HepG2 (cell line): Measurements from ENCODE around the gene LBX2. TPM values are rescaled to one million over a fixed set of nuclear protein-coding genes. Genes with fewer than 3 reads are reported as not detected.
A peak's percentile ranks its signal among the peaks of the same experiment; 100 is the strongest.

Experiments used
- CHCHD3 ChIP-seq: sonication (generic); formaldehyde crosslinking; IDR thresholded peaks from 2 replicates; pipeline ENCODE4 v1.8.0; 2022; ENCODE audit warnings: mild to moderate bottlenecking, missing genetic modification reagents, moderate library complexity
- ELF3 ChIP-seq: IDR thresholded peaks from 2 replicates; pipeline ENCODE4 v1.6.1; 2016; ENCODE audit warnings: missing genetic modification reagents, missing compliant biosample characterization
- FOXK1 ChIP-seq: sonication (generic); formaldehyde crosslinking; IDR thresholded peaks from 2 replicates; pipeline ENCODE4 v1.4.0; 2020; ENCODE audit warnings: low read depth, missing genetic modification reagents, borderline replicate concordance
- HDAC2 ChIP-seq: sonication (generic); formaldehyde crosslinking; IDR thresholded peaks from 2 replicates; pipeline ENCODE4 v1.4.0; 2020; ENCODE audit warnings: missing genetic modification reagents
- KDM4B ChIP-seq: sonication (generic); formaldehyde crosslinking; IDR thresholded peaks from 2 replicates; pipeline ENCODE4 v1.4.0; 2020; ENCODE audit warnings: missing genetic modification reagents
- MTF2 ChIP-seq: sonication (generic); formaldehyde crosslinking; IDR thresholded peaks from 2 replicates; pipeline ENCODE4 v1.5.0; 2020; ENCODE audit warnings: missing genetic modification reagents, borderline replicate concordance
- MYC ChIP-seq: sonication (generic); formaldehyde crosslinking; IDR thresholded peaks from 2 replicates; pipeline ENCODE4 v1.9.0; 2021; ENCODE audit warnings: missing genetic modification reagents, borderline replicate concordance
- RBFOX2 ChIP-seq: fragments of 200-400 bp; formaldehyde crosslinking; IDR thresholded peaks from 2 replicates; pipeline ENCODE4 v1.6.1; 2017; ENCODE audit warnings: low read depth, mild to moderate bottlenecking, low read length
- TEAD2 ChIP-seq: sonication (generic); formaldehyde crosslinking; IDR thresholded peaks from 2 replicates; pipeline ENCODE4 v1.9.0; 2021; ENCODE audit warnings: missing genetic modification reagents
- ZBTB38 ChIP-seq: sonication (generic); formaldehyde crosslinking; IDR thresholded peaks from 2 replicates; pipeline ENCODE4 v1.5.1; 2020; ENCODE audit warnings: mild to moderate bottlenecking, missing genetic modification reagents
- ZBTB43 ChIP-seq: sonication (generic); formaldehyde crosslinking; conservative IDR thresholded peaks from 2 replicates; pipeline ENCODE4 v1.4.0; 2020; ENCODE audit warnings: missing genetic modification reagents
- ZNF510 ChIP-seq: sonication (generic); formaldehyde crosslinking; IDR thresholded peaks from 2 replicates; pipeline ENCODE4 v1.4.0; 2020; ENCODE audit warnings: low read depth, mild to moderate bottlenecking, missing genetic modification reagents
- ZNF589 ChIP-seq: sonication (generic); formaldehyde crosslinking; conservative IDR thresholded peaks from 2 replicates; pipeline ENCODE4 v1.8.0; 2022; ENCODE audit warnings: mild to moderate bottlenecking, moderate library complexity, missing genetic modification reagents
- ZNF691 ChIP-seq: sonication (generic); formaldehyde crosslinking; IDR thresholded peaks from 2 replicates; pipeline ENCODE4 v1.4.0; 2020; ENCODE audit warnings: missing genetic modification reagents, low read depth, mild to moderate bottlenecking, borderline replicate concordance
- polyA plus RNA-seq, 8 experiments: library from polyadenylated mRNA; depleted of rRNA in 3 of 8; stranded (reverse) in 7 of 8; unstranded in 1 of 8; fragments of >200 nt; fragmentation: Illumina TruSeq in 4 of 8; extraction: Trizol in 4 of 8; gene quantifications; 2 replicates each; pipeline versions ENCODE4 v1.2.1 to v1.2.3, GENCODE V29; 2011 to 2016; ENCODE audit warnings: low read depth in 4 of 8, missing spikeins in 1 of 8, mixed read lengths in 1 of 8; ENCODE audit not compliant: insufficient read depth in 1 of 8
- total RNA-seq, 5 experiments: library from RNA; depleted of rRNA; stranded (reverse); fragments of >200 nt; fragmentation: Illumina TruSeq; extraction: Trizol; gene quantifications; 2 replicates each; pipeline ENCODE4 v1.2.3, GENCODE V29; 2016; ENCODE audit warnings: low read depth in 1 of 5
- TF ChIP-seq, protein P1 (sequence below): sonication (generic); formaldehyde crosslinking; IDR thresholded peaks from 2 replicates; pipeline ENCODE4 v1.4.0; 2020; ENCODE audit warnings: mild to moderate bottlenecking, missing genetic modification reagents, borderline replicate concordance
- TF ChIP-seq, protein P2 (sequence below): sonication (generic); formaldehyde crosslinking; IDR thresholded peaks from 2 replicates; pipeline ENCODE4 v1.4.0; 2020; ENCODE audit warnings: mild to moderate bottlenecking, missing genetic modification reagents

Gene LBX2
- total and polyA plus RNA-seq, 2 of the 13 experiments (the other 11 are each of a cell fraction or from before 2014, with no cell fraction given): 6.4 to 8.1 TPM

DNA sequence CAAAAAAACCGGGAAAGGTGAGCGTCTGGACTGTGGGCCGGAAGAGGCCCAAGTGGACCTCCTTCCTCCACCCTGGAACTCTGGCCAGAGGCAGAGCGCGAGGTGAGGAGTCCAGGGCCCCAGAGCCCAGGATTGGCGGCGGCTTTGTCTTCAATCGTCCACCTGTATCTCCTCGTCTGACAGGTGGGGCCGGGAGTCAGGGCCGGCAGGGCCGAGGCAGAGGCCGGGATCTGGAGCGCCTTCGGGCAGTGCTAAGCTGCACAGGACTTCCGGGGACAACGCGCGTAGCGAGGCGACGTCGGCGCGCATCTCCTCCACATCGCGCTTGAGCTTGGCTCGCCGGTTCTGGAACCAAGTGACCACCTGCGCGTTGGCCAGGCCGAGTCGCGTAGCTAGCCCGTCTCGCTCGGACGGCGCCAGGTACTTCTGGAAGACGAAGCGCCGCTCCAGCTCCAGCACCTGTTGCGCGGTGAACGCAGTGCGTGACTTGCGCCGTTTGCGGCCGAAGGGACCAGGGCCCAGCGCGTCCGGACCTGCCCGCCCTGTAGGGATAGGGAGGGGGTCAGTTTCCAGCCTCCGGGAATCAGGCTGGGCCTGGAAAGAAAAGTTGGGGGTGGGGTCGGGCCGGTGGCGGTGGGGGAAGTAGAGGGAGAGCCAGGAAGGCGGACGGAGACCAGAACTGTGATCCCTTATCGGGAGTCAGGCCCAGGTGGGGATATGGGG lies 1.5 kb downstream of the LBX2 start (continued):
- TF ChIP-seq FOXK1: no peak
- TF ChIP-seq ZNF589 (CRISPR knock-in tag): peak; percentile 25; the same call in 1 of the 2 replicates
- TF ChIP-seq, protein P1, sequence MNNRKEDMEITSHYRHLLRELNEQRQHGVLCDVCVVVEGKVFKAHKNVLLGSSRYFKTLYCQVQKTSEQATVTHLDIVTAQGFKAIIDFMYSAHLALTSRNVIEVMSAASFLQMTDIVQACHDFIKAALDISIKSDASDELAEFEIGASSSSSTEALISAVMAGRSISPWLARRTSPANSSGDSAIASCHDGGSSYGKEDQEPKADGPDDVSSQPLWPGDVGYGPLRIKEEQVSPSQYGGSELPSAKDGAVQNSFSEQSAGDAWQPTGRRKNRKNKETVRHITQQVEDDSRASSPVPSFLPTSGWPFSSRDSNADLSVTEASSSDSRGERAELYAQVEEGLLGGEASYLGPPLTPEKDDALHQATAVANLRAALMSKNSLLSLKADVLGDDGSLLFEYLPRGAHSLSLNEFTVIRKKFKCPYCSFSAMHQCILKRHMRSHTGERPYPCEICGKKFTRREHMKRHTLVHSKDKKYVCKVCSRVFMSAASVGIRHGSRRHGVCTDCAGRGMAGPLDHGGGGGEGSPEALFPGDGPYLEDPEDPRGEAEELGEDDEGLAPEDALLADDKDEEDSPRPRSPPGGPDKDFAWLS (CRISPR knock-in tag): no peak
- TF ChIP-seq ZNF510 (CRISPR knock-in tag): no peak
- TF ChIP-seq ZNF691: peak; percentile 24; the same call in 1 of the 2 replicates
- no peak for TF ChIP-seq KDM4B (CRISPR knock-in tag)
- TF ChIP-seq ZBTB43 (CRISPR knock-in tag): no peak
- TF ChIP-seq RBFOX2: peak; percentile 85
- TF ChIP-seq, protein P2, sequence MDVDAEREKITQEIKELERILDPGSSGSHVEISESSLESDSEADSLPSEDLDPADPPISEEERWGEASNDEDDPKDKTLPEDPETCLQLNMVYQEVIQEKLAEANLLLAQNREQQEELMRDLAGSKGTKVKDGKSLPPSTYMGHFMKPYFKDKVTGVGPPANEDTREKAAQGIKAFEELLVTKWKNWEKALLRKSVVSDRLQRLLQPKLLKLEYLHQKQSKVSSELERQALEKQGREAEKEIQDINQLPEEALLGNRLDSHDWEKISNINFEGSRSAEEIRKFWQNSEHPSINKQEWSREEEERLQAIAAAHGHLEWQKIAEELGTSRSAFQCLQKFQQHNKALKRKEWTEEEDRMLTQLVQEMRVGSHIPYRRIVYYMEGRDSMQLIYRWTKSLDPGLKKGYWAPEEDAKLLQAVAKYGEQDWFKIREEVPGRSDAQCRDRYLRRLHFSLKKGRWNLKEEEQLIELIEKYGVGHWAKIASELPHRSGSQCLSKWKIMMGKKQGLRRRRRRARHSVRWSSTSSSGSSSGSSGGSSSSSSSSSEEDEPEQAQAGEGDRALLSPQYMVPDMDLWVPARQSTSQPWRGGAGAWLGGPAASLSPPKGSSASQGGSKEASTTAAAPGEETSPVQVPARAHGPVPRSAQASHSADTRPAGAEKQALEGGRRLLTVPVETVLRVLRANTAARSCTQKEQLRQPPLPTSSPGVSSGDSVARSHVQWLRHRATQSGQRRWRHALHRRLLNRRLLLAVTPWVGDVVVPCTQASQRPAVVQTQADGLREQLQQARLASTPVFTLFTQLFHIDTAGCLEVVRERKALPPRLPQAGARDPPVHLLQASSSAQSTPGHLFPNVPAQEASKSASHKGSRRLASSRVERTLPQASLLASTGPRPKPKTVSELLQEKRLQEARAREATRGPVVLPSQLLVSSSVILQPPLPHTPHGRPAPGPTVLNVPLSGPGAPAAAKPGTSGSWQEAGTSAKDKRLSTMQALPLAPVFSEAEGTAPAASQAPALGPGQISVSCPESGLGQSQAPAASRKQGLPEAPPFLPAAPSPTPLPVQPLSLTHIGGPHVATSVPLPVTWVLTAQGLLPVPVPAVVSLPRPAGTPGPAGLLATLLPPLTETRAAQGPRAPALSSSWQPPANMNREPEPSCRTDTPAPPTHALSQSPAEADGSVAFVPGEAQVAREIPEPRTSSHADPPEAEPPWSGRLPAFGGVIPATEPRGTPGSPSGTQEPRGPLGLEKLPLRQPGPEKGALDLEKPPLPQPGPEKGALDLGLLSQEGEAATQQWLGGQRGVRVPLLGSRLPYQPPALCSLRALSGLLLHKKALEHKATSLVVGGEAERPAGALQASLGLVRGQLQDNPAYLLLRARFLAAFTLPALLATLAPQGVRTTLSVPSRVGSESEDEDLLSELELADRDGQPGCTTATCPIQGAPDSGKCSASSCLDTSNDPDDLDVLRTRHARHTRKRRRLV (CRISPR knock-in tag): no peak
- peak; percentile 83; the same call in 1 of the 2 replicates for TF ChIP-seq ZBTB38 (CRISPR knock-in tag)
- TF ChIP-seq CHCHD3 (CRISPR knock-in tag): no peak
- 0 out of 2 replicates have a peak, but pooled peaks have one; percentile 45 for TF ChIP-seq MTF2 (CRISPR knock-in tag)
- 0 out of 2 replicates have a peak, but pooled peaks have one; percentile 23 for TF ChIP-seq HDAC2 (CRISPR knock-in tag)
- 0 out of 2 replicates have a peak, but pooled peaks have one; percentile 15 for TF ChIP-seq ELF3 (CRISPR knock-in tag)
- no peak; the same call in 1 of the 2 replicates for TF ChIP-seq MYC (CRISPR knock-in tag)
- TF ChIP-seq TEAD2: no peak
